Left ventricle myocardium inferior (tissue), 1 donor: ENCODE results near the gene COL4A2. TPM values are rescaled to one million over a fixed set of nuclear protein-coding genes. Genes with fewer than 3 reads are reported as not detected.

Experiments
- DNase-seq: peaks from one replicate; pipeline ENCODE4 v3.0.0-alpha.2; 2020
- H3K27ac ChIP-seq: fragments of 200-600 bp; replicated peaks from 2 replicates; pipeline ENCODE4 v1.8.0; 2021
- H3K27me3 ChIP-seq: fragments of 200-600 bp; 2 replicates; pipeline ENCODE4 v1.8.0; 2021; ENCODE audit warnings: low read depth
- H3K36me3 ChIP-seq: fragments of 200-600 bp; 2 replicates; pipeline ENCODE4 v1.8.0; 2021
- H3K4me1 ChIP-seq: fragments of 200-600 bp; 2 replicates; pipeline ENCODE4 v1.8.0; 2021
- H3K4me3 ChIP-seq: fragments of 200-600 bp; 2 replicates; pipeline ENCODE4 v1.8.0; 2021; ENCODE audit warnings: mild to moderate bottlenecking, moderate library complexity
- H3K9me3 ChIP-seq: fragments of 200-600 bp; replicated peaks from 2 replicates; pipeline ENCODE4 v1.8.0; 2021
- CTCF ChIP-seq: fragments of 200-600 bp; IDR thresholded peaks from 2 replicates; pipeline ENCODE4 v1.8.0; 2021; ENCODE audit warnings: antibody characterized with exemption, mild to moderate bottlenecking, borderline replicate concordance
- intact Hi-C: fragments of 100-400 bp; cut with micrococcal nuclease; formaldehyde crosslinking; loops from one replicate; pipeline ENCODE4 v1.11.0; 2022
- total RNA-seq: library from RNA; stranded (reverse); fragmentation: NEBNext Ultra II Directional; extraction: Animal tissue kit (Norgen Biotek cat#: 25700); gene quantifications from one replicate; pipeline ENCODE4 v1.2.1, GENCODE V29; 2021
- donor health status: DM: no; HTN: yes; CAD: no; lungs with severe emphysema.

The COL4A2 gene
- total RNA-seq, 1 donor from 2014 or later, result 117 TPM

DNA sequence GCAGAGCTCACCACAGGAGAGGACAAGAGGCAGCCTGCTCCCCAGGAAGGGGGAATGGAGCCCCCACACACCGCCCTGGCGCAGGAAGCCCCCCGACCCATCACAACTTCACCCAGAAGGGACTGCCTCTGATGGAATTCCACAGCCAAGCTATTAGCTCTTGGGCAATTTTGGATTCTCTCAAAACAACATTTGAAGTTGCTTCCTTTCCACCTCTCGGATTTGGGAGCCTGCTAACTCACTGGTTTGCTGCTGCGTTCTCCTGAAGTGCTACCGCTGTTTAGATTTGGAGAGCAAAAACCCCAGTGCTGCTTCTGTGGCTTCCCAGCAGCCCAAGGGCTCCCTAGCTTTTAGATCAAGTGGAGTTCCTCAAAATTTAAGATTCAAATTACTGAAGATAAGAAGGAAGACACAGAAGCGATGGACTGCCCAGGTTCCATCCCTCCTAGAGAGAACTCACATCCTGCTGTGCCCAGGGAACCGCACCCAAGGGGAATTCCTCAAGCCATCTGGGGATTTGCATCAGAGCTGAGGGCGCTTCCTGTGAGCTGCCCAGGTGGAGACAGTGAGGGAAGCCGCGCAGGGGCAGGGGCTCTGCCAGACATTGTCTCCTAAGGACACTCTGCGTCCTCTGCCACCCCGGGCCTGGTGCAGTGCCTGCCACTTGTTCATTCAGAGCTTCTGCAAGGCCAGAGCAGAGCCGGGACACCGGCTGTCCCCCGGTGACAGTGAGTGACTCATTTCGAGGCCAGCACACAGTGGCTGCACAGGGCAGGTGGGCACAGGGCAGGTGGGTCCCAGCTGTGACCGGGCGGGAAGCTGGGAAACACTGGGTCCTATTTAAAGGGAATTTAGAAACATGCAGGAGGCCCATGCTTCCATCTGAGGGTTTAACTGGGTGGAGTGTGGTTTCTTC, 45.7 kb upstream of the COL4A2 start:
- H3K36me3 ChIP-seq, result no peaks in the 10 kb centered on the region
- H3K9me3 ChIP-seq, result no peaks in the 10 kb centered on the region
- H3K4me1 ChIP-seq, result peaks cover 90% of the 10 kb centered on the region
- no peaks in the 10 kb centered on the region for H3K27me3 ChIP-seq
- peak overlapping the region; percentile 84 for H3K27ac ChIP-seq
- intact Hi-C loops, result no loop called here
- H3K4me3 ChIP-seq, result no peak overlapping the region
- no peak for DNase-seq
- TF ChIP-seq CTCF, result no peak

GRCh38 chr13:110262082-110262436, 45.0 kb upstream of the COL4A2 start:
- Histone ChIP-seq H3K27ac (peak overlapping the region; percentile 84), H3K4me3 (peak overlapping the region; percentile 20), H3K36me3 (no peaks in the 10 kb centered on the region), H3K27me3 (no peaks in the 10 kb centered on the region), H3K9me3 (no peaks in the 10 kb centered on the region), H3K4me1 (peaks cover 90% of the 10 kb centered on the region)
- intact Hi-C loops, result no loop called here
- no peak for TF ChIP-seq CTCF
- DNase-seq, result no peak

DNA sequence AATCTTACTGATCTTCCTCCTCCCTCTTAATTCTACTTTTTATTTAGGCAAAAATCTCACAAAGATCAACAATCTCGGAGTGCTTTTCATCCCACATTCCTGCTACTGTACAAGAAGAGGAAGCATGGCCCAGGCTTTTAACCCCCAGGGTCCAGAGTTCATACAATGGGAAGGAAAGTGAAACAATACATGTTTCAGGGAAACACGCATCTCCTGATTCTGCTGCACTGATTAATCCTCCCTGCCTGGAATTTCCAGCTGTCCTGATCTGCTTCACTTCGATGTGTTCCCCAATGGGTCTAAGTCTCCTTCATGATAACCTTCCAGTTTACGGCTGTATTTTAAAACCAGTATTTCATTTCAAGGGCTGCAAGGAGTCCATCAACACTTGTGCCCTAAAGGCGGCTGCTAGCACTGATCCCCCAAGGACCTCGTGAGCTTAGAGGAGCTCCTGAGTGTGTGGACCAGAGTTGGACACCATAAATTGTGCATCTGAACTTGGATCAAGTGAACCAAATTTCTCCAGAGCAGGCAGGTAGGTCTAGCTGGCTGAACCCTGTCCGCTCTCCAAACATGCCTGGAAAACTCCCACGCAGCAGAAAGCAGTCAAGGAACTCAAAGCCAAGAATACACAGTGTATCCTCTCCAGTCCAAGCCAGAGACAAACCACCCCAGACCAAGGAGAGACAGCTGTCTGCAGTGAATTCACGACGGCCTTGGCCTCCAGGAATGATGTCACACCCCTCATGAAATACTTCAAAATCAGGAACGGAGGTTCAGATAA, 44.4 kb upstream of the COL4A2 start:
- no peaks in the 10 kb centered on the region for H3K27me3 ChIP-seq
- no peak for TF ChIP-seq CTCF
- peak overlapping the region; percentile 20 for H3K4me3 ChIP-seq
- peak overlapping the region; percentile 84 for H3K27ac ChIP-seq
- no peak for DNase-seq
- intact Hi-C loops, result no loop called here
- no peaks in the 10 kb centered on the region for H3K9me3 ChIP-seq
- peaks cover 90% of the 10 kb centered on the region for H3K4me1 ChIP-seq
- H3K36me3 ChIP-seq, result no peaks in the 10 kb centered on the region

DNA sequence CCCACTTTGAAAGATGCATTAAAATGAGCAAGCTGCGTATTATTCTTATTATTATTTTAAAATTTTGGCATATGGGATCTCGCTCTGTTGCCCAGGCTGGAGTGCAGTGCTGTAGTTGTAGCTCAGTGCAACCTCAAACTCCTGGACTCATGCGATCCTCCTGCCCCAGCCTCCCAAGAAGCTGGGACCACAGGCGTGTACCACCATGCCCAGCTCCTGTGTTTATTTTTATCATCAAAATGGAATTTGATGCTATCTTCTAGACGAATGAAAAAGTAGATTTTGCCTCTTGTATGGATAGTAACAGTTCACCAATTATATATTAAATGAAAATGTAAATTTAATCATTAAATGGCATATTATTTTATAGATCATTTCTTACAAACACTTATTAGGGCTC, 43.7 kb upstream of the COL4A2 start:
- peak overlapping the region; percentile 84 for H3K27ac ChIP-seq
- intact Hi-C loops, result no loop called here
- H3K4me1 ChIP-seq, result peaks cover 96% of the 10 kb centered on the region

DNA sequence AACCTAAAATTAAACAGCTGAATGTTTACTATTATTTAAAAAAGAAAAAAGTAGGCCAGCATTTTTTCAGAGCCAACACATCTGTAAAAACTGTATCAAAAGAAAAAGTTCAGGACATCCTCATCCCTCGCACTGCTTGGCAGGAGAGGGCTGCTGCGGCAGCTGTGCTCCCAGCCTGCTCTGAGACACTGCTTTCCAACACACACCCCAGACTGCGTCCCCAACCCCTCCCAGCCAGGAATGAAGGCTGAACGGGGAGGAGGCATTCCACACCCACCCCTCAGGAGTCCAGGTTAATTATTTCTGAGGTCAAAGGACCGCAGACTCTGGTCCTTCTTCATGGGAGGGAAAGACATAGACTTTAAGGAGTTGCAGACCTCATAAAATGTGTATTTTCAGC, 43.2 kb upstream of the COL4A2 start:
- H3K27ac ChIP-seq, result peak overlapping the region; percentile 84
- H3K36me3 ChIP-seq, result no peaks in the 10 kb centered on the region
- intact Hi-C loops, result no loop called here
- H3K4me3 ChIP-seq, result no peak overlapping the region
- DNase-seq, result peak; percentile 68
- no peaks in the 10 kb centered on the region for H3K9me3 ChIP-seq
- H3K27me3 ChIP-seq, result no peaks in the 10 kb centered on the region
- TF ChIP-seq CTCF, result no peak
- H3K4me1 ChIP-seq, result peaks cover 97% of the 10 kb centered on the region

More for the DNA sequence above, 43.7 kb upstream of the COL4A2 start:
- H3K9me3 ChIP-seq, result no peaks in the 10 kb centered on the region
- TF ChIP-seq CTCF, result no peak
- no peaks in the 10 kb centered on the region for H3K36me3 ChIP-seq
- no peak for DNase-seq
- no peaks in the 10 kb centered on the region for H3K27me3 ChIP-seq
- H3K4me3 ChIP-seq, result no peak overlapping the region
